Inferior parietal cortex (tissue), 1 donor: ENCODE data around the gene SVOPL.

Experiments used
- DNase-seq: peaks from one replicate; pipeline ENCODE4 v3.0.0-alpha.2; 2016; ENCODE audit errors: extremely low spot score

Gene SVOPL

GRCh38 chr7:138607216-138608126 is 93.7 kb downstream of the SVOPL start:
- no peak for DNase-seq

- DNase-seq = no peak
Measured at GRCh38 chr7:138606236-138606635, 94.9 kb downstream of the SVOPL start.

DNA sequence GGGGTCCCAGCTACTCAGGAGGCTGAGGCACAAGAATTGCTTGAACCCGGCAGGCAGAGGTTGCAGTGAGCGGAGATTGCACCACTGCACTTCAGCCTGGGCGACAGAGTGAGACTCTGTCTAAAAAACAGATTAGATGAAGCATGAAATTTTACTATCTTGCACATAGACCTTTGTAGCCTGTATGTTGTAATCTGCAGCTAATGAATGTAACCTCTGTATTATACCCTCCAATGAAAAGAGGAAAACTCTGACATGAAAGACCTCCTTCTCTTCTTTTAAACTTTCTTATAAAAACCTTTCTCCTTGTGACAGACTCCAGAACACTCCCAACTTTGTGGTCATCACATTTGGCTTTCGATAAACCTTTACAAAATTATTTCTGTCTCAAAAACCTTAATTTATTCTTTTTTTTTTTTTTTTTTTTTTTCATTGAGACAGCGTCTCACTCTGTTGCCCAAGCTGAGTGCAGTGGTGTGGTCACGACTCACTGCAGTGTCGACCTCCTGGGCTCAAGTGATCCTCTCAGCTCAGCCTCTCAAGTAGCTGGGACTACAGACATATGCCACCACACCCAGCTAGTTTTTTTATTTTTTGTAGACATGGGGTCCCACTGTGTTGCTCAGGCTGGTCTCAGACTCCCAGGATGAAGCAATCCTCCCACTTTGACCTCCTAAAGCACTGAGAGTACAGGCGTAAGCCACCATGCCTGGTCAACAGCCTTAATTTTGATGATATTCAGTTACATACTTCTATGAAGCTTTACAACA is 97.4 kb downstream of the SVOPL start:
- no peak for DNase-seq

DNA sequence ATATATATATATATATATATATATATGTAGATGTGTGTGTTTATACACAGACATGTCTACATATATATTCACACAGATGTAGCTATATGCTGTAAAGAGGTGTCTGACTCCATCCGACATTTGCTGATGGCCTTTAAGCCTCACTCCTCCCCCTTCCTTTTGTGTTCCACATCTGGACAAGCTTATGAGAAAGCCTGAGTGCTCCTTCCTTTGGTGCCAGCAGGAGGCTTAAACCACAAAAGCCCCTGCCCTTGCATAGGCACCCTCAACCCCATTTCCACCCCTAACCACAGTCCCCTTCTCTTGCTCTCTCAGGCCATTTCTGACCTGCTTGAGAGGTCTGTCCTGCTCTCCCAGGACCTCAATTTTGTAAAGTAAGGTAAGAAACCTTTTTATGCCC is 98.7 kb downstream of the SVOPL start:
- no peak for DNase-seq

- DNase-seq = no peak
Measured at GRCh38 chr7:138595454-138595853, 105.7 kb downstream of the SVOPL start.

DNA sequence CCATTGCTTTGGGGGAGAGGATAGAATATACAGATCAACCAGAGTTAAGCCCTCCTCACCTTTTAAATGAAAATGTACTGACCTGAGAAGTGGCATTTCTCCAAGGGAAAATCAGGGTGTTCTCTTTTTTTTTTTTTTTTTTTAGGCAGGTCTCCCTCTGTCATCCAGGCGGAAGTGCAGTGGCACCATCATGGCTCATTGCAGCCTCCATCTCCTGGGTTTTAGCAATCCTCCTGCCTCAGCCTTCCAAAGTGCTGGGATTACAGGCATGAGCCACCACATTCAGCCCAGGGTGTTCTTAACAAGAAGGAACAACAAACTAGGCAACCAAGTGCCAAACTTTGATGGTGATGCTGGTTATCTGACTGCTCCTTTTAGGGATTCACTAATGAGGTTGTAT is 111.0 kb downstream of the SVOPL start:
- DNase-seq = no peak

- no peak for DNase-seq
Measured at GRCh38 chr7:138588986-138589385, 112.2 kb downstream of the SVOPL start.

DNA sequence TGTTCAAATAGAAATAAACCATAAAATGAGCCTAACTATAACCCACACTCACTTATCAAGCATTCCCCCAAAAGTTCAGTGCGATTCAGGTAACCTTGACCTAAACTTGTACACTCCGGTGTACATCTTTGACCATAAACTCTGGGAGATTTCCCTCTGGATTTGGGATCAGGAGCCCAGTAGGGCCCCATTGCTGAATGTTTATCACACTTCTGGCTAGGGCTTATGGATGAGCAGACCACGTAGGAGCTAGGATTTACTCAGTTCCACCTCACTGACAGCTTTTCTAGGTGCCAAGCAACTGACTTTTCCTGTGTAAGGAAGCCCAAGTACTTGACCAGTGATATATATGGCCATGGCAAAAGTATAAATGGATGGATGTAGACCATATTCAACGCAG is 113.7 kb downstream of the SVOPL start:
- no peak for DNase-seq

DNA sequence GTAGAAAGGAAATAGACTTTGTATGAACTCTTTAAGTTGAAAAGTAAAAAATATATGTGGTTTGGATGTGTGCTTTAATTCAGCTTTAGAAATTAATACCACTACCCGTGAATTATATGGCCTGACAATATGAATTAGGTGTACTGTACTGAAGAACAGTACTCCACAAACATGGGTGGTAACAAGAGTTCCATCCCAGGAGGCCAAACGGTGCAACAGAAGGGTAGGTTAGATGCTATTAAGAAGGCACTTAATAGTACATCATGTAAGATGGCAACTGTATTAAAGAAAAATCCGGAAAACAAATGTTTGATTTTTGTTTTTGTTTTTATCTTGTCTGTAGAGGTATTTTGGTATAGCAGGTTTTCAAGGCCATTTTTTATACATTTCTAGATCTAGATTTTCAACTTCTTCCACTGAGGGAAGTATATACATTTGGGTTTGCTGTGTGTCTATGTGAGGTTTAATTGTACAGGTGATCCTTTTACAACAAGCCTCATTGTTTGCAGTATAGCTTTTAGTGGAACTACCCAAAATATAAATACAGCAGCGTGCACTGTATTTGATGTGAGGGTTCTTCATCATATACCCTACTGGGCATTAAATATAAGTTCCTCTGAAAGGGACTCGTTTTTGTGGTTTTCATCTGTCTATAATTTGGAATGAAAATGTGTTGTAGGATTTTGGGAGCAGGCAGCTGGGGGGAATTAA is 115.7 kb downstream of the SVOPL start:
- DNase-seq = no peak

DNA sequence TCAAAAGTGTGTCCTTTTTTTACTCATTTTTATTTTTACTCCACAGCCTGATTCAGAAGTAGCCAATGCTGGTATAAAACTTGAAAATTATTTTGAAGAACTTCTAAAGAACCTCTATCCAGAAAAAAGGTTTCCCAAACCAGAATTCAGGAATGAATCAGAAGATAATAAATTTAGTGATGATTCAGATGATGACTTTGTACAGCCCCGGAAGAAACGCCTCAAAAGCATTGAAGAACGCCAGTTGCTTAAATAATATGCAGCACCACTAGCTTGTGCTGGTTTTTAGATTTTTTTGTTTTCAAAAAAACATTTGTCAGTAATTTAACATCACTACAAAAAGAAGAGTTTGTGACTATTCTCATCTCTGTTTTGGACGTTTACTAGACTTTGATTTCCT is 116.5 kb downstream of the SVOPL start:
- DNase-seq = no peak

GRCh38 chr7:138584283-138584682 is 116.9 kb downstream of the SVOPL start:
- no peak for DNase-seq

- DNase-seq = no peak
Measured at GRCh38 chr7:138581065-138581464, 120.1 kb downstream of the SVOPL start.

- no peak for DNase-seq
Measured at GRCh38 chr7:138579671-138580070, 121.5 kb downstream of the SVOPL start.

GRCh38 chr7:138579136-138579535 is 122.0 kb downstream of the SVOPL start:
- no peak for DNase-seq

- no peak for DNase-seq
Measured at GRCh38 chr7:138575897-138576428, 125.2 kb downstream of the SVOPL start.

DNA sequence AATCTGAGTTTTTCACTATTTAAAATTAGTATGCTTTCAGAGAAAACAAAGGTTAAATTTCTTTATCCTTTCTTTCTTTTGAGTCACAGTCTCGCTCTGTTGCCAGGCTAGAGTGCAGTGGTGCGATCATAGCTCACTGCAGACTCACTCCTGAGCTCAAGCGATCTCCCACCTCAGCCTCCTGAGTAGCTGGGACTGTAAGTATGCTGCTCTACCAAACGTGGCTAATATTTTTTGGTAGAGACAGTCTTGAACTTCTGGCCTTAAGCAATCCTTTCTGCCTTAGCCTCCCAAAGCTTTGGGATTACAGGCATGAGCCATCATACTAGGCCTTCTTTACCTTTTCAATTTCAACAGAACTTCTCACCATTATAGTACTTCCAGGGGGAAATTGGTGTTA is 127.4 kb downstream of the SVOPL start:
- DNase-seq = no peak

- no peak for DNase-seq
Measured at GRCh38 chr7:138570715-138571114, 130.4 kb downstream of the SVOPL start.

GRCh38 chr7:138569418-138569817 is 131.7 kb downstream of the SVOPL start:
- no peak for DNase-seq

GRCh38 chr7:138568655-138569054 is 132.5 kb downstream of the SVOPL start:
- no peak for DNase-seq

- DNase-seq = no peak
Measured at GRCh38 chr7:138565451-138566114, 135.6 kb downstream of the SVOPL start.

- no peak for DNase-seq
Measured at GRCh38 chr7:138565071-138565450, 136.1 kb downstream of the SVOPL start.

- no peak for DNase-seq
Measured at GRCh38 chr7:138564365-138564764, 136.8 kb downstream of the SVOPL start.
